SK-N-MC (cell line): ENCODE measurements around the gene OR5D16.
"Not testable (repeated sequence)": the region's sequence is repeated elsewhere in the genome, so short reads cannot be mapped to it uniquely, and the experiment has no call there.

Experiments used
- DNase-seq: peaks from one replicate; pipeline ENCODE4 v3.0.0-alpha.2; 2011; ENCODE audit warnings: low read depth, low spot score
- H3K27ac ChIP-seq: fragments of 200-600 bp; sonication (generic); 2 replicates; pipeline ENCODE4 v1.5.1; 2016; ENCODE audit warnings: mixed run types
- H3K36me3 ChIP-seq: fragments of 200-600 bp; sonication (generic); 2 replicates; pipeline ENCODE4 v1.6.1; 2017; ENCODE audit warnings: antibody characterized with exemption, low read length, mixed read lengths; ENCODE audit not compliant: insufficient read depth
- H3K4me3 ChIP-seq: fragments of 200-600 bp; sonication (generic); 2 replicates; pipeline ENCODE4 v1.5.1; 2016
- H3K9ac ChIP-seq: fragments of 200-600 bp; sonication (generic); 2 replicates; pipeline ENCODE4 v1.8.0; 2017; ENCODE audit warnings: mixed run types, mixed read lengths; ENCODE audit not compliant: insufficient read length
- H3K9me3 ChIP-seq: fragments of 200-600 bp; sonication (generic); 2 replicates; pipeline ENCODE4 v1.6.1; 2017; ENCODE audit warnings: low read depth, mild to moderate bottlenecking, antibody characterized with exemption, low read length, moderate library complexity, mixed read lengths
- EZH2 ChIP-seq: fragments of 200-600 bp; sonication (generic); IDR thresholded peaks from one replicate; pipeline ENCODE4 v1.6.1; 2017; ENCODE audit warnings: antibody characterized with exemption
- FOXP2 ChIP-seq: optimal IDR thresholded peaks from 2 replicates; pipeline ENCODE3; 2011; ENCODE audit warnings: mild to moderate bottlenecking, moderate library complexity; ENCODE audit not compliant: insufficient read depth; ENCODE audit errors: extremely low read length, control extremely low read depth
- POLR2AphosphoS5 ChIP-seq: IDR thresholded peaks from 2 replicates; pipeline ENCODE4 v1.6.1; 2012; ENCODE audit warnings: mild to moderate bottlenecking, low read depth, low read length, borderline replicate concordance

The OR5D16 gene

DNA sequence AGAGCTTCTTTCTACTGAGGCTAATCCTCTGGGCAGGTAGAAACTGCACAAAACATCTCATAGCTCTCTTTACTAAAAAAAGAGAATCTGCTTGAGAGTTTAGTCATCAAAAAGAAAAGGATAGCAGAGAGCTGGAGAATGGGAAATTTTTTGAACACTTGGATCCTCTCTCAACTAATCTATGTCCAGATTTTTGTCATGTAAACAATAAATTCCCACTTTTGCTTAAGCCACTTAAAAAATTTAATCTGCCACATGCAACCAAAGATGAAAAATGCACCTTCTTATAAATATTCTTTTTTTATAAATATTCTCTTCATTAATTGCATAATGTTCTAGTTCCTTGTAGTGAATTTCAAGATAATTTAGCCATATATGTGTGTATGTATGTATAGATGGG, 10.5 kb downstream of the OR5D16 start:
- Histone ChIP-seq H3K9ac (no peak overlapping the region), H3K27ac (no peak overlapping the region), H3K36me3 (no peaks in the 10 kb centered on the region), H3K4me3 (no peak overlapping the region), H3K9me3 (no peaks in the 10 kb centered on the region)
- TF ChIP-seq FOXP2 (no peak), EZH2 (no peak)
- DNase-seq: no peak

DNA sequence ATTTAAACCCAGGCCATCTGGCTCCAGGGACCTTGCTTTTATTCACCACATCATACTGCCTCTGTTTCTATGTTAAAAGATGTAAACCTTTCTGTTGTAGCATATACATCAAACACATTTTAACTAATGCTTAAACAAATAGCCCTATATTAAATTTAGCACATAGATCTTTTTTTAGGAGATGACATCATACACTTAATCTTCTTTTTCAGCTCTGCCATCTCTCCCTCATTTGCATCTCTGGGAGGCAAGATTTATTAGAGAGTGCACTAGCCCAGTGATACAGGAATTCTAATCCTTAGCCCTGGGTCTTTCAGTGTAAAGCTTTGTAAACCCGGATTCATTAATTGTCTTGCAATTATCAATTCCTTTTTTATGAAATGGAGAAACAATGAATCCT, 13.6 kb downstream of the OR5D16 start:
- no peaks in the 10 kb centered on the region for H3K36me3 ChIP-seq
- no peak overlapping the region for H3K4me3 ChIP-seq
- no peak for DNase-seq
- H3K27ac ChIP-seq: no peak overlapping the region
- H3K9ac ChIP-seq: no peak overlapping the region
- H3K9me3 ChIP-seq: no peaks in the 10 kb centered on the region
- TF ChIP-seq EZH2 (no peak), FOXP2 (no peak), POLR2AphosphoS5 (no peak)

DNA sequence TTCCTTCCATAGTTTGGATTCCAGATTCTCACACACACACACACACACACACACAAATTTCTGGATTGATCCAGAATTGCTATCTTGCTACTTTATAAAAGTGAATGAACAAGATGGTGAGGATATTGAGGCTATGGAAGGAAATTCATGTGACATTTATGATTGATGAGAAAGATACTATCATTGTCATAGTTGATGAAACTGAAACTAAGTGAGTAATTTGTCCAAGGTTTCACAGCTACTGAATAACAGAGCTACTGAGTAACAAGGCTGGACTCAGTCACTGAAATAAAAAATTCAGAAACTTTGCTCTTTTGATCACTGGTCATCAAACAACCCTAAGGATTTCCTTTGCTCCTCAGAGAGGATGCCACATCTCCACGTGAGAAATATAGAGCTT, 16.2 kb downstream of the OR5D16 start:
- no peak overlapping the region for H3K9ac ChIP-seq
- no peak for DNase-seq
- no peaks in the 10 kb centered on the region for H3K9me3 ChIP-seq
- H3K36me3 ChIP-seq: no peaks in the 10 kb centered on the region
- TF ChIP-seq FOXP2 (no peak), POLR2AphosphoS5 (no peak), EZH2 (no peak)
- H3K27ac ChIP-seq: no peak overlapping the region
- no peak overlapping the region for H3K4me3 ChIP-seq

DNA sequence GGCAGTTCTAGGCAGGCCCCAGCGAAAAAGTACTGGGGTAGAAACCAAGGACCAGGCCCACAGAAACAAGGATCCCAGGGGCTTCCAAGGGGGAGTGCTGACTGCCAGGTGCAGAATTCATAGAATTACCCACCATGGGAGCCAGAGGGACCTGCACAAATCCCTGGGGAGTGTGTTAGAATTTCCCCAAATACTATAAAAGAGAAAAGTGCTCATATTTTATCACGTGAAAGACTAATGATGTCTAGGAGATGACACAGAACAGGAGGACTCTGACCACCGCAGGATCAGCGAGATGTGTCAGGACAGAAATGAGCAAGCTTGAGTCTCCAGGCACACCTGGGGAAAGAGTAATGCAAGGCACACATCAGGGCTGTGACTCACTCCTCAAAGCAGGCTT, 28.8 kb downstream of the OR5D16 start:
- H3K4me3 ChIP-seq, H3K9ac ChIP-seq, DNase-seq, H3K36me3 ChIP-seq, H3K27ac ChIP-seq, H3K9me3 ChIP-seq: not testable (repeated sequence)

DNA sequence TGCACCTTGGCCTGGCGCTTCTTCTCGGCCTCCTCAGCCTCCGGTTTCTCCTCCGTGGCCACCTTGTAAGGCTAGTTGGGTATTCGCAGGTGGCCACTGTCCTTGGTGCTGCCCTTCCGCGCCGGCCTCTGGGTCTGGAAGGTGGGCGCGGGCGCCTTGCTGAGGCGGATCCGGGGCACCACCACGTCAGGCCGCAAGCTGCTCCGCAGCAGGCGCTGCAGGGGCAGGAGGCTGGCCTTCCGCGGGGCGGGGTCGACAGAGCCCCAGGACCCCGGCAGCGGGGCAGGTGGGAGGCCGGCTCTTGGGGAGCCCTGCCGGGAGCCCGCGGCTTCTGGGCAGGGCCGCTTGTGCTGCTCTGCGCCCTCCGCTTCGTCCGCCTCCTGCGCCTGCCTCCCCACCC, 34.2 kb downstream of the OR5D16 start:
- H3K9ac ChIP-seq: not testable (repeated sequence)

DNA sequence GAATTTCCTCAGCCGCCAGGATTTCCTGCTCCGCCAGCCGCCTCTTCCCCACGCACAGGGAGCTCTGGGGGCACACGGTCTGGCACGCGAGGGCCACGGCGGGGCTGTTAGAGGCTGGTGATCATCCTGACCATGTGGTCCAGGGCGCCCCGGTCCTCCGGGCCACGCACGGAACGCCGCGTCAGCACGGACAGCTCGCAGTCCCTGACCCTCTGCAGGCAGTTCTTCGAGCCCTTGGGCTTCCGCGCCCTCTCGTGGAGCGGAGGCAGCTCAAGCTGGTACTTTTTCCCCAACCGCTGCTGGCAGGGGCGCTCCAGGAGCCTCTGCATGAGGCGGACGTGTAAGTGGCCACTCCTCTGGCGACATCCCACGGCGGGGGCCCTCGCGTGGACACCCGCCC, 34.6 kb downstream of the OR5D16 start:
- not testable (repeated sequence) for H3K36me3 ChIP-seq, H3K9me3 ChIP-seq, DNase-seq, H3K9ac ChIP-seq, H3K27ac ChIP-seq, H3K4me3 ChIP-seq

More for the DNA sequence above, 34.2 kb downstream of the OR5D16 start:
- H3K4me3 ChIP-seq, H3K27ac ChIP-seq, DNase-seq, H3K9me3 ChIP-seq, H3K36me3 ChIP-seq: not testable (repeated sequence)

DNA sequence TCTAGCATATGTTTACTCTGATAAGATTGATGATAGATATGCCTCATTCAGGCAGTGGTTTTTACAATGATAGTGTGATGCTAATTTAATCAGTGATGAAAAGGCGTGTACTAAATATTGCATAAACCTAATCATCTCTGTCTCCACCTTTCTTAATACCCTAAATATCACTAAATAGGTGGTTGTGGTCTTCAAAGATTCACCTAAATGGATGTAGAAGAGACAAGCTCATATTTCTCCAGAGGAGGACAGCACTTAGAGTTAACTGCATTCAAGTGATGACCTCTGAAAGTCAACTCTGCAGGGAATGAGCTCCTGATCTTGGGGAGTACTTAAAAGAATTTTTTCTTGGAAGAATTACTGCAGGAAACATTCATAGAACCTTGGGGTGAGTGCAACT, 44.4 kb downstream of the OR5D16 start, which contains the start of gene TRIM51:
TRIM51 (plus strand) TSS at position 301 of the 400 bp plus-strand sequence. CDS start 2,132 bp downstream, outside the sequence.
- not testable (repeated sequence) for H3K4me3 ChIP-seq, H3K27ac ChIP-seq, H3K9me3 ChIP-seq, H3K36me3 ChIP-seq, DNase-seq, H3K9ac ChIP-seq

DNA sequence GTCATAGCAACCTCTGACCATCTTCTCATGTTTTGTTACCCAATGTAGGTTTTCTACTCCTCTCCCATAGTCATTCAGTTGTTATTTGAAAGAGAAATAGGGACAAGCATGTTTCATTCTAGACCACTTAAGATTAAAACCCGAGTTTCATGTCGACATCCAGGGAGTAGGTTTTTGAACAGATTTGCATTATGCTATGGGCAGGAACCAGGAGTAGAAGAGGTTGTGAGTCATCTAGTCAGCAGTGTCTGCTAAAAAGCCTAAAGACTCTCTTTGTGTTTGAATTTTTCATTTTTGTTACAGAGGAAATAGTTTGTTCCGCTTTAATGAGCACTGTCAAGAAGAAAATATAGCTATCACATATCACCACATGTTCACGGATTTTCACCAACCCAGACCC, 46.4 kb downstream of the OR5D16 start:
- DNase-seq, H3K9me3 ChIP-seq, H3K4me3 ChIP-seq, H3K27ac ChIP-seq, H3K36me3 ChIP-seq, H3K9ac ChIP-seq: not testable (repeated sequence)

DNA sequence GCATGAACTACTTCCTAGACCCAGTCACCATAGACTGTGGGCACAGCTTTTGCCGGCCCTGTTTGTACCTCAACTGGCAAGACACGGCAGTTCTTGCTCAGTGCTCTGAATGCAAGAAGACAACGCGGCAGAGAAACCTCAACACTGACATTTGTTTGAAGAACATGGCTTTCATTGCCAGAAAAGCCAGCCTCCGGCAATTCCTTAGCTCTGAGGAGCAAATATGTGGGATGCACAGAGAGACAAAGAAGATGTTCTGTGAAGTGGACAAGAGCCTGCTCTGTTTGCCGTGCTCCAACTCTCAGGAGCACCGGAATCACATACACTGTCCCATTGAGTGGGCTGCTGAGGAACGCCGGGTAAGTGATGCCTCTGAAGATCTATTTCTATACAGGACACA, 46.9 kb downstream of the OR5D16 start:
- DNase-seq, H3K9me3 ChIP-seq, H3K27ac ChIP-seq, H3K9ac ChIP-seq, H3K36me3 ChIP-seq, H3K4me3 ChIP-seq: not testable (repeated sequence)
